ENCODE results near the gene CSHL1.
"Not testable (repeated sequence)": the region's sequence is repeated elsewhere in the genome, so short reads cannot be mapped to it uniquely, and the experiment has no call there.

Gene CSHL1

DNA sequence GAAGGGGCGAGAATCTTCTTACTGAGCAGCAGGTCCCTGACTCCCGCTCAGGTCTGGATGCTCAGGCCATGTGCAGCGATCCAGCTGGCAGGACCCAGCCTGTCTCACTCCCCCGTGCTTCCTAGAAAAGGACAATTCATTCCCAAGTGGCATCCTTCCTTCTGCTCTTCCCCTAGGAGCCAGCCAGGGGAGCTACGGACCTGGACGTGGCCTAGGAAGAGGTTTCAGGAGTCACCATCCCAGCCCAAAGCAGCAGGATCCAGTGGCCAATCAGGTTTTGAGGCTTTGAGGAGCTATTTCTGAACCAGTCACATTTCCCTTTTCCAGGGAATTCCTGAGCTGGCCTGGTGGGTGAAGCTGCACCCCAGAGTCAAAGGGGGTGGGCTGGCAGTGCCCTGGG lies 28.8 kb upstream of the CSHL1 start:
- no peak for DNase-seq

DNA sequence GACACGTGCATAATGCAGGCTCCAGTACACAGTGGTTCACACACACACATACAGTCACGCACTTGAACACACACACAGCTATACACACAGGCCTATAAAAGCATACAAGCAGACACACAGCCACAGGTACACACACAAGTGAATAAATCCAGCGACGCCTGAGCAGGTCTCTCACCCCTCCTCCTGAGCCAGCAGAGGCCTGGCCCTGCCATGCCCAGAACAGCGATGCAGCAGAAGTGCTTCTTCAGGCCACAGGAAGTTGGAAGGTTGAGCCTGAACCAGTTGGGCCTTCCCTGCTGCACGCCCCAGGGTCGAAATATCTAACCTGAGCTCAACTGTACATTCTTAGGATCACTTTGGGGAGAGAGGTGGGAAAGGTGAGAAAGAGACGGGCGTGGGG lies 28.3 kb upstream of the CSHL1 start:
- DNase-seq: no peak

DNA sequence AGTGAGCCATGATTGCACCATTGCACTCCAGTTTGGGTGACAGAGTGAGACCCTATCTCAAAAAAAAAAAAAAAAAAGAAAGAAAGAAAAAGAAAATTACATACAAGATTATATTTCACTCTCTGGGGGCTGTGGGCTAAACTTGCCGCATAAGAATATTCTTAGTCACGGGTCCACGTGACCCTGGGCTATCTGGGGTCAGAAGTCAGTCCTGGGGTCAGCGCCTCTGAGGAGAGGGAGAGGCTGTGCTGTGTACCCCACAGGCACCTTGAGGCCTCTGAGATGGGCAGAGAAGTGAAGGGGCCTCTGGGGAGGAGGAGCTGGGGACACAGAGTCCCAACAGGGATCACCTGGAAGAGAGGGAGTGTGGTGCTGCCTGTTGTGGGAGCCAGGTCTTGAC lies 26.9 kb upstream of the CSHL1 start:
- DNase-seq: no peak

DNA sequence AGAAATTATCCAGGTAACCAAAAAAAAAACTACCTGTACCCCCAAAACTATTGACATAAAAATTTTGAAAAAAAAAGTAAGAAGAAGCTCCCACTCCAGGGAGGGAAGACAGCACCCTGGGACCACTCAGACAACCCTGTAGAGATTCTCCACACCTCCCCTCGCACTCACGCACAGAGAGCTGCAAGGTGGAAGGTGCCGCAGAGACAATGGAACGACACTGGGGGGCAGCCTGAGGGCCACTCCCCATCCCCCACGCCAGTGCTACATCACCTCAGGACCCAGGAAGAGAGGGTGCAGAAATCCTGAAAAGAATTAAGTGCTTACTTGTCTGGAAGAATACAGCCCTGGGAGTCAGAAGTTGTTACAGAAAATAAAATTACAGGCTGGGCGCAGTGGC lies 26.3 kb upstream of the CSHL1 start:
- DNase-seq: no peak

DNA sequence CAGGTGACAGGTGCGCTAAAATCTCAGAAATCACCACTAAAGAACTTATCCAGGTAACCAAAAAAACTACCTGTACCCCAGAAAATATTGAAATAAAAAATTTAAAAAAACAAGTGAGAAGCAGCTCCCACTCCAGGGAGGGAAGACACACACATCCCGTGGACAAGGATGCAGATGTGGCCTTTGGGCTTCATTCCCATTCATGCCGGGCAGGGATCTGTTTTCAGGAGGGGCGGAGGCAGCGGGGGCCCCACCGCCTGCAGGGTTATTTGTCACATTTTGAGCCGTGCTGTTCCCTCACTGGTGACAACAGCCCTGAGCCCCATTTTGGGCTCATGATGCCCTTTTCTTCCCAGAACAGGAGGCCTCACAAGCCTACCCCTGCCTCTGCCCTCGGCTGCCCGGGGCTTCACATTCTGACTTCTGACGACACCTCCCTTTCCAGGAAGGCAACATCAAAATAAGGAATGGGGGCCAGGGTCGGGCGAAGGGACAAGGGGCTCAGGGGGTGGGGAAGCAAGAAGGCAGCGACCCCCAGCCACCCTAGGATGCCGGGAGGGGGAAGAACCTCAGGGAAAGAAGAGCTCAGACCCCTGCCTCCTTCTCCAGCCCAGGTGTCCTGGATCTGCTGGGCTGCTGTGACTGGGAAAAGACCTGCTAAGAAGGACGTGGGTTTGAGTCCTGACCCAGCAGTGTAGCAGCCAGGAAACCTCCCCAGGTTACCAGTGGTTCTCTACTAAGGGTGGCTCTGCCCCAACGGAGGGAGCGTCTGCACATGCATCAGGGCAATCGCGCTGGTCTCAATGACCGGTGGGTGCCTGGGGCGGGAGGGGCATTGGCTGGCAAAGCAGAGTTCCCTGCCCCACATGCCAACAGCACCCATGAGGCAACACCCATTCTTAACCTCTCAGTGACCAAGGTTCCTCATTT lies 23.4 kb upstream of the CSHL1 start:
- DNase-seq: no peak

DNA sequence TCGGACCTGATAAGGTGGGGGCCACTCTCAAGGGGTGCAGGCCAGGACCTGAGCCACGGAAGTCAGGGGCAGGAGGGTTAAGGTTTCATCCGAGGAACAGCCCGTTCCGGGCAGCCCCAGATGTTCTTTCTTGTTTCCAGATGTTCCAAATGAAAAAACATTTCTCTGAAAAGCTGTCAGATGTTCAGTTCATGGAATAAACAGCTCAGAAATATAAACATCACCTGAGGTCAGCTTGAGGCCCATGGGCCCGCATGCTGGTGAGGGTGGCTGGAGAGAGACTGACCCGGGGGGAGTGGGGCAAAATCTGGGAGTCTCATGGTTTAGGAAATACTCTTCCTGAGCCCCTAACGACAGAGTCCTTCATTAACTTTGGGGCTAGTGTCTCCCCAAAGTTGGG lies 22.5 kb upstream of the CSHL1 start:
- DNase-seq: no peak

DNA sequence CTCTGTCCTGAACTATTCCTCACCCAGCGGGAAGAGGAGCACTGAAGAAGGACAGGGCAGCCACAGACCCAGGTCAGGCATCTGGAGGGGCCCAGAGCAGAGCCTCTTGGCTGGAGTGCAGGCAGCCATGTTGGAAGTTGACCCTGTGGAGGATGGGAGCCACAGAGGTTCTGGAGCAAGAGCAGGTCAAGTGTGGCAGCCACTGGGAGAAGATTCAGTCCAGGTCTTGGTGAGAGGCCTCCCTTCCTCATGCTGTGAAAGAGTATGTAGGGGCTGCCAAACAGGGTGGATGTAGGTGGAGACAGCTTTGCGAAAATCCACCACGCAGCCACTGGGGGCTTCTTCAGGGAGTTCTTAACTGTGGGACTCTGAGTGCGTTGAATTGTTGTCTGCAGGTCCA lies 21.7 kb upstream of the CSHL1 start:
- no peak for DNase-seq

DNA sequence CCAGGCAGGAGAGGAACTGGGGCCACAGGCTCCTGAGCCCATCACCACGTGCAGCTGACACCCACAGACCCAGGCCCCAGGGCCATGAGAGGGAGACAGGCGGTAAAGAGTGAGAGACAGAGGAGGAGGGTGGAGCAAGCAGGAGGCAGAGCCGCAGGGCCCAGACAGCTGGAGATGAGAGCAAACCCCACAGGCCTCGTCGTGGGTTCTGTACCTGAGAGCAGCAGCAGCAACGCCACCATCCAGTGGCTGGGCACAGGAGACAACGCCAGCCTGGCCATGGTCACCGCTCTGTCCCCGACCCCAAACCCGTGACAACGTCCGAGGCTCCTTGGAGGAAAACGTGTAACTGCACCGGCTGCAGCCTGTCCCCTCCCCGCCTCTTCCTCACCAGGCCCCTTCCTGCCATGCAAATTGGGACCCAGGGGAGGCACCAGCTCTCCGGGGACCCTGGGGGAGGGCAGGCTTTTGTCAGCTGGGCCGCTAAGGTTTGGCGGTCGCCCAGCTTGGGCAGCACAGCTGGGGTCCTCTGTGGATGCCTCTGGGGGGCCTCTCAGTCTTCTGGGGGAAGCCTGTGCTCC lies 21.0 kb upstream of the CSHL1 start, which contains the start of gene CD79B:
Gene CD79B (minus strand): TSS at position 351 of the 581 bp plus-strand sequence. CDS start 70 bp downstream, at position 281.
- DNase-seq: no peak

DNA sequence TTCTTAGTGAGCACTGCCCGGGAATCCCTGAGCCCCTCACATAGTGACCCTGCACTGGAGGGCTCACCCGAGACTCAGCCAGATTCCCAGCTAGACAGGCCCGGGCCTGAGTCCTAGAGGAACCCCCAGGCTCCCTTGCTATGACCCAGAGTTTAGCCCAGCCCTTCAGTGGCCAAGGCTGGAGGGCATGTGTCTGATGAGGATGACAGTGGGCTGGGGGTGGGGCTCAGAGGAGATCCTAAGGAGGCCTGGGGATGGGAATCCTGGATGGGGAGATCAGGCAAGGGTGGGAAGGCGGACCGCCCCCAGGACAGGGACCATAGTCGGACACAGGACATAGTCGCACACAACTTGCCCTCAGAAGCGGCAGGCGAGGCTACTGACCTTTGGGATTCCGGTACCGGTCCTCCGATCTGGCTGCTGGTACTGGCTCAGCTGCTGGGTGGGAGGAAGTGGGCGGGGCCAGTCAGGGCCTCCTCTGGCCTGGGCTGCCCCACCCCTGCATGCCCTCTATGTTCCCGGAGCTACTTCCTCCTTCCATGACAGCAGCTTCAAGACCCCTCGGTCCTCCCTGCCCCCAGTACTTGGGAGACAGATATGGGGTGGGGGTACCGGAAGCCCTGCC lies 20.0 kb upstream of the CSHL1 start:
- peak; percentile 56 for DNase-seq

DNA sequence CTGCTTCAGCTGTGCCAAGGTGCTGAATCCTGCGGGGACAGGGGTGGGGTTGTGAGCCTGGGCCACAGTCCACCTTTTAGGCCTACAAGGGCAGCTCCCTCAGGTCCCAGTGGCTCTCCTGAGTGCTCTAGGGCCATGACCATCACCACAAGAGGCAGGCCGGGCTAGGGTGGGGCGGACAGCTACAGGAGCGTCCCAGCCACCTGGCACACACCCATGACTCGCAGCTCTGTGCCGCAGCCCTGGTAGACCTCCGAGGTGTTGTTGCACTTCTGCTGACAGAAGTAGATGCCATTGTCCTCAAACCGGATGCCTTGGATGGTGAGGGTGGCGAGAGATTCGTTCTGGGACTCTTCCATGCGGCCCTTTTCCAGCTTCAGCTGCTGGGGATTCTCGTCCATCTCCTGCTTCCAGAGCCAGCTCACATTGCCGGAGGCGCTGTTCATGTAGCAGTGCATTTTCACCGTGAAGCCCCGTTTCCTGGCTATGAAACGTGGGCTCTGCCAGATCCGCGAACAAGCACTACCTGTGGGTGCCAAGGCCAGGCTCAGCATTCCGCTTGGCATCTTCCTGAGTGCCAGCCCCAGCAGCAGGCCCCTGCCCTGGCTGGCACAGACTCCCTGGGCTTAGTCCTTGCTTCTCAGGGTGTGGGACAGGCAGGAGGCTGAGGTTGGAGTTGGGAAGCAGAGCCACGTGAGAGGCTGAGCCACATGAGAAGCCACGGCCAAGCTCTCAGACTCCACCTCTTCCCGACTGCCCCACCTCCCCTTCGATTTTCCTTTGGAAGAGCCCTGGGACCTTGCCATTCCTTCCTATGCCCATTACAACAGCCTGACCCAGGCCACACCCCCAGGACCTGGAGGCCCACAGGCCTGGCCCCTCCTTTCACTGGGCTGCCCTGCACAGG lies 19.1 kb upstream of the CSHL1 start:
- no peak for DNase-seq

DNA sequence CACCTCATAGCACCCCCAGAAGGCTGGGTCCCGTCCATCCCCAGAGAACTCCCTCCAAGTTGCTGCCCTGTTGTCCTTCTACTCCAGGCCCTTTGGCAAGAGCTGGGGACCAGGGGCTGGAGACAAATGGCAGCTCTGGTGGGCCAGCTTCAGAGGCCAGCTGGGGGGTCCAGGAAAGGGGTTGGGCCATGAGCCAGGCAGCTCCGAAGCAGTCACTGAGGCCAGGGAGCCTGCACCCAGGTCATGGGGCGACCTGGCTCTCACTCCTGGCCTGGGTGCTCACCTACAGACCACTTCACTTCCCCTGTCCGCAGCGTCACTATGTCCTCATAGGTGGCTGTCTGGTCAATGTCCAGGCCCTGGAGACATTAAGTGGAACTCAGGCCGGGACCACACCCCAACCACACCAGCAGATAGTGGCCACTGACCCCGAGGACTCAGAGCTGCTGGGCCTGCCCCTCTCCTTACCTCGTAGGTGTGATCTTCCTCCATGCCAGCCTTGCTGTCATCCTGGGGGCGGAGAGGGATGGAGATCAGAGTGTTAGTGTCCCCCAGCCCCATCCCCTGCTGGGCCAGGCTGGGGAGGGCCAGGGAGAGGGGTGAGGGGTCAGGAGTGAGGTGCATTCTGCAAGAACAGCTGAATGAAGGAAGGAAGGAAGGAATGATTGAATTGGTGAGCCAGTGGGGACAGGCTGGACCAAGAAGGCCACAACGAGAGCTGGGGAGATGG lies 18.1 kb upstream of the CSHL1 start:
- DNase-seq: no peak

DNA sequence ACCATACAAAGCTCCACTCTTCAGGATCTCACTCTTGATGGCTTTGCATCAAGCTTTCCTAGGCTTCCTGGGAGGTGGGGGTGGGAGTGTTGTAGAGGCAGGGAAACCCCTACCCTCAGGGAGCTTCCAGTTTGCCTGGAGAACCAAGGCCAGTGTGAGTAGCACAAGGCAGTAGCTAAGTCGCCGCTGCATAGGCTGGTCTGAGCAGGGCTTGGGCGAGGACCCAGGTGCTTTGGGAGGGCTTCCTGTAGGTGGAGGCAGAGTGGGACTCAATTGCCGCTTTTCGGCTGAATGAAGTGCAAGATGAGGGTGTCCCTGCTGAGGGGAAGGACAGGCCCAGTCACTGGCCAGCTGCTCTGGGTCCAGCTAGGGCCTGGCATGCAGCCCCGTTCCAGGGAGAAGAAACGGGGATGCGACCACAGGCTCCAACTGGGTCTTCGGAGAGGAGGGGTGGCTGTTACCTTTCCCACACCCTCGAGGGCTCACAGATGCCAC lies 17.2 kb upstream of the CSHL1 start:
- no peak for DNase-seq

DNA sequence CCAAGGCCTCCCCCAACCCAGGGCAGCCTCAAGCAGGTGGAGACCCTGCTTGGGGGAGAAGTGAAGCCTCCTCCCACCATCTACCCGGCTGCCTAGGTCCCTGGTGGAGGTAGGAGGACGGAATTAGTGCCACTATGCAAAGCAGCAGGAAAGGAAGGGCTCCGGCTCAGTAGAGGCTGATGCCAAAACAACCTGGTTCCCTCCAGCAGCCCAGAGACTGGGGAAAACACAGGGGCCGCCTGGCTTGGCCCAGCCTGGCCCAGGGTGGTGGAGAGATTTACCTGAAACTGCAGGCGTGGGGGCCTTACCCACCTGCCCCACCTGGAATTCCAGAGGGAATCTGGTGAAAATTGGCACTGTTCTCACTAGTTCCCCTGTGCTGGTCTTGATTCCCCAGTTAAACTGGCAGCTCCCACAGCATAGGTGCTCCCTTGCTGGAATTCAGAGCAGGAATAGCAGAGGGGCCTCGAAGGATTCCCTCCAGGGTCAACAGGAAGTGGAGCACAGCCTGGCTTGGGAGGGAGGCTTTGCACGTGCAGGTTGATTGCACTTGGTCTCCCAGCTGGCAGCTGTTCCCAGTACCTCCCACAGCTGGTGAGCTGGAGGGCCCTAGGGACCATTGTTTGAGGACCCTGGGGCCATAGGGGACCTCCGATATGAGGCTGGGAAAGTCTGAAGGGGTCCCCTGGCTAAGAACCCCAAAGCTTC lies 16.6 kb upstream of the CSHL1 start:
- DNase-seq: no peak

DNA sequence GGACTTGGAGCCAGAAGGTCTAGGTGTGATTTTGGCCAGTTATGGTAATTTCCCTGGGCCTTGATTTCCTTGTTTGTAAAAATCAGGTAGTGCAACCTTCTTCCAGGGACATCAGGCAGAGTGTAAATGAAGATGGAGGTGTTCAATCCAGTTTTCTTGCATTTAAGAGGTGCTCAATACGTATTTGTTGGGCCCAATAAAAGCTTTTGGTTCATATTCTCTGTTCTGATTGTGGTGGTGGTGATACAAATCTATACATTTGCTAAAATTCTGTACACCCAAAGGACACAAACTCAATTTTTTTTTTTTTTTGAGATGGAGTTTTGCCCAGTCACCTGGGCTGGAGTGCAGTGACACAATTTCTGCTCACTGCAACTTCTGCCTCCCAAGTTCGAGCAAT lies 15.1 kb upstream of the CSHL1 start:
- no peak for DNase-seq

DNA sequence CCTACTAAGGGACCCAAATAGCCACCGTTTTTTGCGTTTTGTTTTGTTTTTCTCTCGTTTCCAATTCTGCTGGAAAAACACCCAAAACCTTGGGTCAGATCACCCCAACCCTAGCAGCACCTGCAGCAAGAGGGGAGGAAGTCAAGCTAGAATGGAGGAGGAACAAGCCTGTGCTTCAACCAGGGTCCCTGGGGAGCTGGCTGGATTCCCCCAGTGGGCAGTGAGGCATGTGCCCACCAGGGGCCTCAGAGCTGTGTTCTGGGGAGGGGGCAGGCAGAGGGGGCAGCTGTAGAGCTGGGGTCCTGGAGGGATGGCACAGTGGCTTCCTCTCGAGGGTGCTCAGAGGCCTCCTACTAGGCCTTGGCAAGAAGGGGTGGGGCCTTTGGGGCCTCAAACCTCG lies 14.6 kb upstream of the CSHL1 start:
- DNase-seq: no peak

DNA sequence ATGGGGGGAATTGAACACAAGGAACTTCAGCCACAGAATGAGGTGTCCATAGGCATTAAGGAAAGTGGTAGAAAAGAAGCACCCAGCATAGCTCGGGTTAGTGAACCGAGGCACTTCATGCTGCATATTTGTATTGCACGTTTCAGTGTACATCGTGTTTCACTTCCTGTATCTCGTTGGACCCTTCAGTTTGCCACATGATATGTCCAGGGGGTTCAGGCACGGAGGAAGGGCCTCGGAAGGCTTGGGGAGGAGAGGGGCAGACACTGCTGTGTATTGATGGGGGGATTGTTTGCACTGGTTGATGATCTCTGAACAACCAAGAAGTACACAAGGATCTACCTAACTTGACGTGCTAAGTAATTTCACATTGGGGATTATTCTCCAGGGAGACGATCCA lies 11.3 kb upstream of the CSHL1 start:
- DNase-seq: not testable (repeated sequence)

DNA sequence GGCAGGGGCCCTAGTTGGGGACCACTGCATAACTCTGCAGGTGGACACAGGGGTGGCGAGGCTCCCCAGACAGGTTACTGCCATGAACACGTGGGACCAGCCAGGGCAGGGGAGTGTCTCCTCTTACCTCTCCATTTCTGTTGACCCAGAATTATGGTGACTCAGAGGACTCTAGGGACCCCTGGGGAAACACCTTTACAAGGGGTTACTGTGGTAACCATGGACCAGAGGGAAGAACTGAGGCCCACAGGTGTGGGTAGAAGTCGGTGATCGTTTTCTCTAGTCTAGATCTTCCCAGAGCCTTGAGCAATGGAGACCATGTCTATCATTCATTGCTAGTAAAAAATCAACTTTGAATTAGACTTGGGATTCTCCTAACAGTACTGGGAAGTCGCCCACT lies 9.7 kb upstream of the CSHL1 start:
- DNase-seq: not testable (repeated sequence)

DNA sequence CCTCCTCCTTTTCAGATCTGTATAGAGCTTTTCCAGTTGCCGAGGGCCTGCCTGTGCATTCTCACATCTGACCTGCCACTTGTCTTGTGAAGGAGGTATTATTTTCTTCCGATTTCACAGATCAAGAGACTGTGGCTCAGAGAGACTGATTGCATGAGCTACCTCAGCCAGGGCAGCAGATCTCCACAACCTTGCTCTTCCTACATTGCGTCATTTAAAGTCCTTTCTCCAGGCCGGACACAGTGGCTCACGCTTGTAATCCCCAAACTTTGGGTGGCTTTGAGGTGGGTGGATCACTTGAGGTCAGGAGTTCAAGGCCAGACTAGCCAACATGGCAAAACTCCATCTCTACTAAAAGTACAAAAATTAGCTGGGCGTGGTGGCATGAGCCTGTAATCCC lies 9.0 kb upstream of the CSHL1 start:
- not testable (repeated sequence) for DNase-seq

DNA sequence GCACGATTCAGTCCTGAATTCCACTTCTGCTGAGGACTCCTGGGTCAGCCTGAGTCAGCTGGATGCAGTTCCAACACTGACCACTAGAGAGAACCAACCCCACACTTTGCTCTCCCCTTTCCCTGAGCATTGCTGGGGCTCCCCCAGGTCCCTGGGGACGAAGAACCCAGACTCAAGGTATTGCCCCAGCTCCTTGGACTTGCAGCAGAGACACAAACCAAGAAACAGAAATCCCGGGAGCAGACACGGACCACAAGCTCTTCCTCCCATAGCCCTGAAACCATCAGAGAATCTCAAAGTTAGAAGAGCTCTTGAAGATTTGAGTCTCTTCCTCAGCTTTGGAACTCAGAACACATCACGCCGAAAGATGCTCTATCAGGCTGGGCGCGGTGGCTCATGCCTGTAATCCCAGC lies 8.3 kb upstream of the CSHL1 start:
- peak; percentile 65 for DNase-seq

DNA sequence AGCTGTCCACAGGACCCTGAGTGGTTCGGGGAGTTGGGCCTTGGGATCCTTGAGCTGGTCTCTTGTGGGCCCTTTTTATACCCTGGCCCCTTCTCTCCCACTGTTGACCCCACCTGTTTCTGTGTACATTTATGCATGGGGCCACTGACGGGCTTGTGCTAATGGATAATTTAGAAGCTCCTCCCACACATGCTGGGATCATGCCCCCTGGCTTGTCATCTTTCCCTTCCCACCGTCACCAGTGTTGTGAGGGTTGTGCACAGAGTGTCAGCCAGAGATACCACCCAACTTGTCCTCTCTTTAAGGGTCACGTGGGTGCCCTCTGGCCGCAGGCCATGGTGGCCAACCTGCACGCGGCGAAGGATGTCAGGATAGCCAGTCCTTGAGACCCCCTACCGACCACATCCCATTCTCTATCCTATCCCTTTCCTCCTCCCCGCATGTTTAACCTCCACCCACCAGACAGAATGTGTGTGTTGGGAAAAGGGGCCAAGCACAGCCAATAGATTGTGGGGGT lies 7.8 kb upstream of the CSHL1 start, which contains the start of gene GH1:
Gene GH1 (minus strand): TSS at position 51 of the 517 bp plus-strand sequence. CDS start 63 bp downstream, outside the sequence.
- DNase-seq: not testable (repeated sequence)

DNA sequence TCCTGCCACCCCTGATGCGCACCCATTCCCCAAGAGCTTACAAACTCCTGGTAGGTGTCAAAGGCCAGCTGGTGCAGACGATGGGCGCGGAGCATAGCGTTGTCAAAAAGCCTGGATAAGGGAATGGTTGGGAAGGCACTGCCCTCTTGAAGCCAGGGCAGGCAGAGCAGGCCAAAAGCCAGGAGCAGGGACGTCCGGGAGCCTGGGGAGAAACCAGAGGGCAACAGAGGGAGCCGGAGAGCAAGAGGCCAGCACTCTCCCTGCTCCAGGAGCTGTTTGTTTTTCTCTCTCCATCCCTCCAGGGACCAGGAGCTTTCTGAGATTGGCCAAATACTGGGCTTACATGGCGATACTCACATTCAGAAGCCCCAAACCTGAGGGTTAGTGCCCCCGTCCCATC lies 7.2 kb upstream of the CSHL1 start:
- no peak for DNase-seq
